ENCODE measurements around the gene ZNF695.

GRCh38 chr1:247043406-247043805 lies 35.5 kb upstream of the ZNF695 start:
- TF ChIP-seq, protein P1, sequence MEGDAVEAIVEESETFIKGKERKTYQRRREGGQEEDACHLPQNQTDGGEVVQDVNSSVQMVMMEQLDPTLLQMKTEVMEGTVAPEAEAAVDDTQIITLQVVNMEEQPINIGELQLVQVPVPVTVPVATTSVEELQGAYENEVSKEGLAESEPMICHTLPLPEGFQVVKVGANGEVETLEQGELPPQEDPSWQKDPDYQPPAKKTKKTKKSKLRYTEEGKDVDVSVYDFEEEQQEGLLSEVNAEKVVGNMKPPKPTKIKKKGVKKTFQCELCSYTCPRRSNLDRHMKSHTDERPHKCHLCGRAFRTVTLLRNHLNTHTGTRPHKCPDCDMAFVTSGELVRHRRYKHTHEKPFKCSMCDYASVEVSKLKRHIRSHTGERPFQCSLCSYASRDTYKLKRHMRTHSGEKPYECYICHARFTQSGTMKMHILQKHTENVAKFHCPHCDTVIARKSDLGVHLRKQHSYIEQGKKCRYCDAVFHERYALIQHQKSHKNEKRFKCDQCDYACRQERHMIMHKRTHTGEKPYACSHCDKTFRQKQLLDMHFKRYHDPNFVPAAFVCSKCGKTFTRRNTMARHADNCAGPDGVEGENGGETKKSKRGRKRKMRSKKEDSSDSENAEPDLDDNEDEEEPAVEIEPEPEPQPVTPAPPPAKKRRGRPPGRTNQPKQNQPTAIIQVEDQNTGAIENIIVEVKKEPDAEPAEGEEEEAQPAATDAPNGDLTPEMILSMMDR (conservative IDR thresholded peaks at IDR 0.05; ENCODE audit: low read length) = no peak
- TF ChIP-seq EZH2phosphoT487 (IDR thresholded peaks at IDR 0.05; ENCODE audit: borderline replicate concordance, low read depth, low read length) = no peak

All from OCI-LY7 (cell line).